ENCODE results near the gene USP9X. TPM values are rescaled to one million over a fixed set of nuclear protein-coding genes. Genes with fewer than 3 reads are reported as not detected.

USP9X gene
- total and polyA plus RNA-seq, 2 donors (not counting 1 experiment from before 2014, with no cell fraction given) = 54.0 to 161 TPM

GRCh38 chrX:41082783-41083182, 2.5 kb upstream of the USP9X start:
- no peak for DNase-seq (ENCODE audit: low read depth in 2 of 2)
- H3K79me2 ChIP-seq (ENCODE audit: control insufficient read depth, insufficient read depth, low read length) = peaks cover 24% of the 10 kb centered on the region
- no peak overlapping the region for H3K9ac ChIP-seq (ENCODE audit: insufficient read depth, low read length)
- H4K20me1 ChIP-seq (ENCODE audit: control insufficient read depth, extremely low read depth, insufficient read depth, low read length) = no peaks in the 10 kb centered on the region
- no peak overlapping the region for H2AFZ ChIP-seq (ENCODE audit: low read length)
- no peak overlapping the region for H3K27ac ChIP-seq (ENCODE audit: insufficient read depth, low read length)
- no peaks in the 10 kb centered on the region for H3K36me3 ChIP-seq (ENCODE audit: control insufficient read depth, insufficient read depth, low read length)
- no peak overlapping the region for H3K4me2 ChIP-seq (ENCODE audit: extremely low read depth, insufficient read depth, low read length)
- no peaks in the 10 kb centered on the region for H3K9me3 ChIP-seq (ENCODE audit: control insufficient read depth, insufficient read depth, low read depth, low read length)
- TF ChIP-seq, protein P1, sequence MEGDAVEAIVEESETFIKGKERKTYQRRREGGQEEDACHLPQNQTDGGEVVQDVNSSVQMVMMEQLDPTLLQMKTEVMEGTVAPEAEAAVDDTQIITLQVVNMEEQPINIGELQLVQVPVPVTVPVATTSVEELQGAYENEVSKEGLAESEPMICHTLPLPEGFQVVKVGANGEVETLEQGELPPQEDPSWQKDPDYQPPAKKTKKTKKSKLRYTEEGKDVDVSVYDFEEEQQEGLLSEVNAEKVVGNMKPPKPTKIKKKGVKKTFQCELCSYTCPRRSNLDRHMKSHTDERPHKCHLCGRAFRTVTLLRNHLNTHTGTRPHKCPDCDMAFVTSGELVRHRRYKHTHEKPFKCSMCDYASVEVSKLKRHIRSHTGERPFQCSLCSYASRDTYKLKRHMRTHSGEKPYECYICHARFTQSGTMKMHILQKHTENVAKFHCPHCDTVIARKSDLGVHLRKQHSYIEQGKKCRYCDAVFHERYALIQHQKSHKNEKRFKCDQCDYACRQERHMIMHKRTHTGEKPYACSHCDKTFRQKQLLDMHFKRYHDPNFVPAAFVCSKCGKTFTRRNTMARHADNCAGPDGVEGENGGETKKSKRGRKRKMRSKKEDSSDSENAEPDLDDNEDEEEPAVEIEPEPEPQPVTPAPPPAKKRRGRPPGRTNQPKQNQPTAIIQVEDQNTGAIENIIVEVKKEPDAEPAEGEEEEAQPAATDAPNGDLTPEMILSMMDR (conservative IDR thresholded peaks at IDR 0.05 in 1 of 2, IDR thresholded peaks at IDR 0.05 in 1 of 2; ENCODE audit: low read depth in 1 of 2, low read length in 2 of 2) = no peak
- no peak for TF ChIP-seq EZH2 (IDR thresholded peaks at IDR 0.05; ENCODE audit: low read length, missing control alignments)
- peaks cover 2% of the 10 kb centered on the region for H3K4me1 ChIP-seq (ENCODE audit: control insufficient read depth, extremely low read depth, insufficient read depth, low read length)
- H3K4me3 ChIP-seq (replicated peaks in 1 of 4; ENCODE audit: control extremely low read depth in 1 of 4, insufficient read depth in 1 of 4, low read depth in 3 of 4, low read length in 4 of 4) = no peak overlapping the region
- no peaks in the 10 kb centered on the region for H3K27me3 ChIP-seq (ENCODE audit: control insufficient read depth, insufficient read depth, low read length)

DNA sequence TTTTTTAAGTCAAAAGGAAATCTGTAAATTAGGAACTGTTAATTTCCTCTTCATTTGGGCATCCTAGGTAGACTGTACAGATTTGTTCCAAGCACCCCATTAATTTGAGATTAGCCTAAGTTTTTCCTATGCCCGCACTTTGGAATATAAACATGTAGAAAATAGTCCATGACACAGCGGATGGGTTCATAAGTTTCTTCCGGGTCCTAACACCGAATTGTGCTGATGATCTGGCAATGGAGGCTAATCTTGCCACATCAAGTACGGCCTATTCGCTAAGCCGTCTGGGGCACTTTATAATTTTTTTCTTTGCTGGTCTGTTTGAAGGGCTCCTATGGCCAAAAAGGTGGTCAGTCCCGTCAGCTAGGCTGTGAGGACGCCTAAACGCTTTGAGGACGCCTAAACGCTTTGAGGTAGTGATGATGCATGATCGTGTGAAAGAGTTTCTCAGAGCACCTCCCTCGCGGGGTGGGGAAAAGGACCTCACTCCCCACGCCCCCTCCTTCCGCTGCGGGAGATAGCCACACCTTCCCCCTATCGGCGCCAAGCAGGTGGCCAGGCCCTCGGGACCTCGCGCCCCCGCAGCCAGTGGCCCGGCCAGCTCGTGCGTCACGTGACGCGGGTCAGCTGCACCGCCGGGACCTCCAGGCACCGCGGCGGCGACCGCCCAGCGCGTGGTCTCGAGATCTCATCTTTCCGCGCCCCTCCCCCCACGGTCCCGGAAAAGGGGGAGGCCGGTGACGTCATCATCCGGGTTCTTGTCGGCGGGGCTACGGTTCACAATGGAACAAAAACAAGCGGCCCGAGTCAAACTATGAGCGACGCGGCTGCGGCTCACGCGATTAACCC, 977 bp upstream of the USP9X start:
- H3K9ac ChIP-seq (ENCODE audit: insufficient read depth, low read length) = peak overlapping the region; percentile 97
- H3K4me2 ChIP-seq (ENCODE audit: extremely low read depth, insufficient read depth, low read length) = peak overlapping the region; percentile 98

DNA sequence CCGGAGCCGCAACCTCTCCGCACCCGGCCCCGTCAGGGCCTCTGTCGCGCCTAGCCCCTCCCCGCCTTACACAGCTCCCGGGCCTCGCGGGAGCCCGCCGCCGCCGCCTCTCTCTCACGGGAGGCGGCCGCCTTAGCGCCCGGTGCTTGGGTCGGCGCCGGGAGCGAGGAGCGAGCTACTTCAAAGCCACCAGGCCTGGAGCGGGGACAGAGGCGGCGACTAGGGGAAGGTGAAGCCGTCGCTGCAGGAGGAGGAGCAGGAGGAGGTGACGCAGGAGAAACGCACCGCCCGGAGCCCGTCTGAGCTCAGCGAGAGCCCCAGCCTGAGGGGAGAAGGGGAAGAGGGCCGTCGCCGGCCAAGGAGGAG, 250 bp downstream of the USP9X start:
- H2AFZ ChIP-seq (ENCODE audit: low read length) = no peak overlapping the region

More for the DNA sequence above, 977 bp upstream of the USP9X start:
- TF ChIP-seq, protein P1 (conservative IDR thresholded peaks at IDR 0.05 in 1 of 2, IDR thresholded peaks at IDR 0.05 in 1 of 2; ENCODE audit: low read depth in 1 of 2, low read length in 2 of 2) = no peak
- no peak for TF ChIP-seq EZH2 (IDR thresholded peaks at IDR 0.05; ENCODE audit: low read length, missing control alignments)
- peaks cover 2% of the 10 kb centered on the region for H3K4me1 ChIP-seq (ENCODE audit: control insufficient read depth, extremely low read depth, insufficient read depth, low read length)
- H3K9me3 ChIP-seq (ENCODE audit: control insufficient read depth, insufficient read depth, low read depth, low read length) = no peaks in the 10 kb centered on the region
- H3K27ac ChIP-seq (ENCODE audit: insufficient read depth, low read length) = peak overlapping the region; percentile 100
- no peaks in the 10 kb centered on the region for H4K20me1 ChIP-seq (ENCODE audit: control insufficient read depth, extremely low read depth, insufficient read depth, low read length)
- H3K79me2 ChIP-seq (ENCODE audit: control insufficient read depth, insufficient read depth, low read length) = peaks cover 39% of the 10 kb centered on the region
- peak; percentile 95 to 97 for DNase-seq (ENCODE audit: low read depth in 2 of 2)
- peak overlapping the region; percentile 67 to 91 (median 76) for H3K4me3 ChIP-seq (replicated peaks in 1 of 4; ENCODE audit: control extremely low read depth in 1 of 4, insufficient read depth in 1 of 4, low read depth in 3 of 4, low read length in 4 of 4)
- H3K27me3 ChIP-seq (ENCODE audit: control insufficient read depth, insufficient read depth, low read length) = no peaks in the 10 kb centered on the region
- no peaks in the 10 kb centered on the region for H3K36me3 ChIP-seq (ENCODE audit: control insufficient read depth, insufficient read depth, low read length)
- H2AFZ ChIP-seq (ENCODE audit: low read length) = peak overlapping the region; percentile 80

More for the DNA sequence above, 250 bp downstream of the USP9X start:
- no peaks in the 10 kb centered on the region for H3K27me3 ChIP-seq (ENCODE audit: control insufficient read depth, insufficient read depth, low read length)
- peak overlapping the region; percentile 100 for H3K27ac ChIP-seq (ENCODE audit: insufficient read depth, low read length)
- no peaks in the 10 kb centered on the region for H3K9me3 ChIP-seq (ENCODE audit: control insufficient read depth, insufficient read depth, low read depth, low read length)
- peak overlapping the region; percentile 81 to 93 (median 86) for H3K4me3 ChIP-seq (replicated peaks in 1 of 4; ENCODE audit: control extremely low read depth in 1 of 4, insufficient read depth in 1 of 4, low read depth in 3 of 4, low read length in 4 of 4)
- H3K9ac ChIP-seq (ENCODE audit: insufficient read depth, low read length) = peak overlapping the region; percentile 97
- H3K4me2 ChIP-seq (ENCODE audit: extremely low read depth, insufficient read depth, low read length) = peak overlapping the region; percentile 35
- no peaks in the 10 kb centered on the region for H3K36me3 ChIP-seq (ENCODE audit: control insufficient read depth, insufficient read depth, low read length)
- no peaks in the 10 kb centered on the region for H4K20me1 ChIP-seq (ENCODE audit: control insufficient read depth, extremely low read depth, insufficient read depth, low read length)
- peaks cover 51% of the 10 kb centered on the region for H3K79me2 ChIP-seq (ENCODE audit: control insufficient read depth, insufficient read depth, low read length)
- peaks cover 2% of the 10 kb centered on the region for H3K4me1 ChIP-seq (ENCODE audit: control insufficient read depth, extremely low read depth, insufficient read depth, low read length)
- TF ChIP-seq, protein P1 (conservative IDR thresholded peaks at IDR 0.05 in 1 of 2, IDR thresholded peaks at IDR 0.05 in 1 of 2; ENCODE audit: low read depth in 1 of 2, low read length in 2 of 2) = no peak
- peak; percentile 19 to 58 for DNase-seq (ENCODE audit: low read depth in 2 of 2)

Measured in fibroblast of lung (primary cell).